ENCODE data around the gene CADM4. TPM values are rescaled to one million over a fixed set of nuclear protein-coding genes. Genes with fewer than 3 reads are reported as not detected.

The CADM4 gene
- total RNA-seq, 6 donors from 2014 or later = 6.2 to 9.2 (median 7.8) TPM

GRCh38 chr19:43658494-43658893, 18.8 kb upstream of the CADM4 start:
- DNase-seq = no peak
- Histone ChIP-seq H3K4me3 (no peak overlapping the region), H3K27me3 (no peaks in the 10 kb centered on the region), H3K4me1 (peaks cover 0 to 7% (median 1%) of the 10 kb centered on the region in 4 donors), H3K36me3 (peaks cover 0 to 72% (median 35%) of the 10 kb centered on the region in 4 donors), H3K27ac (no peak overlapping the region), H3K9me3 (no peaks in the 10 kb centered on the region)
- ATAC-seq (ENCODE audit: low FRiP score in 2 of 2) = no peak
- WGBS, 2 donors = 96 to 97% methylated on average over 8 of the region's 8 CpGs
- TF ChIP-seq POLR2AphosphoS5 (IDR thresholded peaks at IDR 0.05) (no peak), EP300 (IDR thresholded peaks at IDR 0.05) (no peak), CTCF (IDR thresholded peaks at IDR 0.05) (no peak), POLR2A (IDR thresholded peaks at IDR 0.05) (no peak)

GRCh38 chr19:43658001-43658400, 18.4 kb upstream of the CADM4 start:
- H3K4me1 ChIP-seq = peaks cover 0 to 4% (median 0%) of the 10 kb centered on the region in 4 donors
- peaks cover 0 to 72% (median 35%) of the 10 kb centered on the region in 4 donors for H3K36me3 ChIP-seq
- ATAC-seq (ENCODE audit: low FRiP score in 2 of 2) (no peak), DNase-seq (no peak)
- no peak overlapping the region for H3K4me3 ChIP-seq
- H3K9me3 ChIP-seq = no peaks in the 10 kb centered on the region
- no peak for TF ChIP-seq POLR2A (IDR thresholded peaks at IDR 0.05)
- no peak for TF ChIP-seq CTCF (IDR thresholded peaks at IDR 0.05)
- TF ChIP-seq POLR2AphosphoS5 (IDR thresholded peaks at IDR 0.05) = no peak
- H3K27me3 ChIP-seq = no peaks in the 10 kb centered on the region
- H3K27ac ChIP-seq = no peak overlapping the region
- WGBS, 2 donors = 71 to 100% methylated on average over 2 of the region's 2 CpGs

GRCh38 chr19:43656436-43656835, 16.8 kb upstream of the CADM4 start:
- no peaks in the 10 kb centered on the region for H3K27me3 ChIP-seq
- ATAC-seq (ENCODE audit: low FRiP score in 2 of 2) (no peak), DNase-seq (no peak)
- TF ChIP-seq EP300 (IDR thresholded peaks at IDR 0.05) (no peak), CTCF (IDR thresholded peaks at IDR 0.05) (no peak), POLR2A (IDR thresholded peaks at IDR 0.05) (no peak), POLR2AphosphoS5 (IDR thresholded peaks at IDR 0.05) (no peak)
- H3K36me3 ChIP-seq = peaks cover 0 to 78% (median 42%) of the 10 kb centered on the region in 4 donors
- no peaks in the 10 kb centered on the region for H3K9me3 ChIP-seq
- no peak overlapping the region for H3K4me3 ChIP-seq
- H3K27ac ChIP-seq = no peak overlapping the region
- WGBS, 2 donors = 95% methylated on average over 6 of the region's 6 CpGs; no CpG with 5 or more reads in 1 of the 2 donors
- H3K4me1 ChIP-seq = peaks cover 0 to 8% (median 0%) of the 10 kb centered on the region in 4 donors

- no peak for TF ChIP-seq EP300 (IDR thresholded peaks at IDR 0.05)
- no peak for TF ChIP-seq POLR2AphosphoS5 (IDR thresholded peaks at IDR 0.05)
- peak in 1 of 6 experiments; percentile 5 for TF ChIP-seq CTCF (IDR thresholded peaks at IDR 0.05)
- TF ChIP-seq POLR2A (IDR thresholded peaks at IDR 0.05) = no peak
- peaks cover 0 to 94% (median 63%) of the 10 kb centered on the region in 4 donors for H3K36me3 ChIP-seq
Observed at GRCh38 chr19:43652546-43652874, 12.9 kb upstream of the CADM4 start.

More at GRCh38 chr19:43652546-43652874, 12.9 kb upstream of the CADM4 start:
- H3K27me3 ChIP-seq = no peaks in the 10 kb centered on the region
- H3K4me1 ChIP-seq = peaks cover 0 to 8% (median 0%) of the 10 kb centered on the region in 4 donors
- DNase-seq (no peak), ATAC-seq (ENCODE audit: low FRiP score in 2 of 2) (no peak)
- no peak overlapping the region for H3K4me3 ChIP-seq
- no peaks in the 10 kb centered on the region for H3K9me3 ChIP-seq
- WGBS, 2 donors = 71 to 72% methylated on average over 5 of the region's 5 CpGs
- H3K27ac ChIP-seq = no peak overlapping the region
